ENCODE measurements around the gene ANKS1B.

The ANKS1B gene

DNA sequence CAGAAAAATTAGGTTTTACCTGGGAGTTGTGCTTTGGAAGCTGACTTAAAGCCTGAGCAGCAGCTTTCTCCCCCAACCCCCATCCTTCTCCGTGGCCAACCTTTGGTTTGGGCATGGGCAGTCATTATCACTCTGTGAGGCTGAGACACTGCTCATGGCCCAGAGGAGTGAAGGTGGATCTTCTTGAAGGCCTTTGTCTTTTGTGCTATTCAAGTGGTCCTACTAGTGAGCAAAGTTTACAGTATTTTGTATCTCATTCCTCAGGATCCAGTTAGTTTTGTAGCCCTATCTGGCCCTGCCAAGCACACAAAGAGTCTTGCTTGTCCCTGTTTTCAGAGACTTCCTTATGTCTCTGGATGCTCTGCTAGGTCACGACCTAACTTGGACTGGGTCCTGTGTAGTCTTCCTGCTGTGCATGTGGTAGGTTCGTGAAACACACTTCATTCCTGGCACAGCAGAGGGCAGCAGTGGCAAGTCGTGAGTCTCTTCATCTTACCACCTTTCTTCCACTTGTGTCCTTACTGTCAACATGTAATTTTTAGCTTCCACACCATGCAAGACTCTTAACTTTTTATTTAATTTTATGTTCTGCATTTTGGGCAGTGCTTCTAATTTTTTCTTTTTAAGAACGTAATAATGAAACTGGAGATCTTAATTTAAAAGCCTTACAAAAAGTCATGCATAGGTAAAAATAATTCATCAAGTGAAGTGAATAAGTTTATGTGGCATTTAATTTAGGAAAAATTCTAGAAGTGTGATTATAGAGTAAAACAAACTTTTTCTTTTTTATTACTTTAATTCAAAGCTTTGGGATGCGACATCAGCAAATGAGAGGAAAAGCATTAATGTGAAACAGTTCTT is 1285.9 kb downstream of the ANKS1B start:
- peak overlapping the region; percentile 56 for H3K27ac ChIP-seq
- TF ChIP-seq, protein P1, sequence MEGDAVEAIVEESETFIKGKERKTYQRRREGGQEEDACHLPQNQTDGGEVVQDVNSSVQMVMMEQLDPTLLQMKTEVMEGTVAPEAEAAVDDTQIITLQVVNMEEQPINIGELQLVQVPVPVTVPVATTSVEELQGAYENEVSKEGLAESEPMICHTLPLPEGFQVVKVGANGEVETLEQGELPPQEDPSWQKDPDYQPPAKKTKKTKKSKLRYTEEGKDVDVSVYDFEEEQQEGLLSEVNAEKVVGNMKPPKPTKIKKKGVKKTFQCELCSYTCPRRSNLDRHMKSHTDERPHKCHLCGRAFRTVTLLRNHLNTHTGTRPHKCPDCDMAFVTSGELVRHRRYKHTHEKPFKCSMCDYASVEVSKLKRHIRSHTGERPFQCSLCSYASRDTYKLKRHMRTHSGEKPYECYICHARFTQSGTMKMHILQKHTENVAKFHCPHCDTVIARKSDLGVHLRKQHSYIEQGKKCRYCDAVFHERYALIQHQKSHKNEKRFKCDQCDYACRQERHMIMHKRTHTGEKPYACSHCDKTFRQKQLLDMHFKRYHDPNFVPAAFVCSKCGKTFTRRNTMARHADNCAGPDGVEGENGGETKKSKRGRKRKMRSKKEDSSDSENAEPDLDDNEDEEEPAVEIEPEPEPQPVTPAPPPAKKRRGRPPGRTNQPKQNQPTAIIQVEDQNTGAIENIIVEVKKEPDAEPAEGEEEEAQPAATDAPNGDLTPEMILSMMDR (conservative IDR thresholded peaks at IDR 0.05): peak; percentile 93

- no peak overlapping the region for H3K27ac ChIP-seq
Observed at GRCh38 chr12:98697209-98697608, 1287.5 kb downstream of the ANKS1B start.

GRCh38 chr12:98696036-98696646 is 1288.6 kb downstream of the ANKS1B start:
- no peak overlapping the region for H3K27ac ChIP-seq
- TF ChIP-seq, protein P1 (conservative IDR thresholded peaks at IDR 0.05): no peak

More at GRCh38 chr12:98697209-98697608, 1287.5 kb downstream of the ANKS1B start:
- TF ChIP-seq, protein P1 (conservative IDR thresholded peaks at IDR 0.05): no peak

GRCh38 chr12:98691351-98691750 is 1293.4 kb downstream of the ANKS1B start:
- TF ChIP-seq, protein P1 (conservative IDR thresholded peaks at IDR 0.05): no peak
- no peak overlapping the region for H3K27ac ChIP-seq

DNA sequence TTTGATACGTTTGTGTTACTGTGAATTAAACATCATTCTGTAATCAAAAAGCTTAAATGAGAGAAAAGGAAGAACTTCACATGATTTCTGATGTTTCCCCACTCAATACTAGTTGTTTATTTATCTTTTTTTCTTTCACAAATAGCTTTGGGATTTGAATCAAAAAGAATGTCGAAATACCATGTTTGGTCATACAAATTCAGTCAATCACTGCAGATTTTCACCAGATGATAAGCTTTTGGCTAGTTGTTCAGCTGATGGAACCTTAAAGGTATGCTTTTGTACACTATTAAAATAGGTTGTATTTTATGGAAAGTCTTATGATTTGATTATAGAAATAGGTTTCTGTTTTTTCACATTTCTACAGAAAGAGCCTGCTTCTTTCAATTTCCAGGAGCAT is 1298.1 kb downstream of the ANKS1B start:
- TF ChIP-seq, protein P1 (conservative IDR thresholded peaks at IDR 0.05): no peak
- no peak overlapping the region for H3K27ac ChIP-seq

All from VCaP (cell line).